ENCODE data around the gene TNS1. TPM values are rescaled to one million over a fixed set of nuclear protein-coding genes. Genes with fewer than 3 reads are reported as not detected.

The TNS1 gene
- total RNA-seq, 1 donor from 2014 or later = 14.5 TPM

DNA sequence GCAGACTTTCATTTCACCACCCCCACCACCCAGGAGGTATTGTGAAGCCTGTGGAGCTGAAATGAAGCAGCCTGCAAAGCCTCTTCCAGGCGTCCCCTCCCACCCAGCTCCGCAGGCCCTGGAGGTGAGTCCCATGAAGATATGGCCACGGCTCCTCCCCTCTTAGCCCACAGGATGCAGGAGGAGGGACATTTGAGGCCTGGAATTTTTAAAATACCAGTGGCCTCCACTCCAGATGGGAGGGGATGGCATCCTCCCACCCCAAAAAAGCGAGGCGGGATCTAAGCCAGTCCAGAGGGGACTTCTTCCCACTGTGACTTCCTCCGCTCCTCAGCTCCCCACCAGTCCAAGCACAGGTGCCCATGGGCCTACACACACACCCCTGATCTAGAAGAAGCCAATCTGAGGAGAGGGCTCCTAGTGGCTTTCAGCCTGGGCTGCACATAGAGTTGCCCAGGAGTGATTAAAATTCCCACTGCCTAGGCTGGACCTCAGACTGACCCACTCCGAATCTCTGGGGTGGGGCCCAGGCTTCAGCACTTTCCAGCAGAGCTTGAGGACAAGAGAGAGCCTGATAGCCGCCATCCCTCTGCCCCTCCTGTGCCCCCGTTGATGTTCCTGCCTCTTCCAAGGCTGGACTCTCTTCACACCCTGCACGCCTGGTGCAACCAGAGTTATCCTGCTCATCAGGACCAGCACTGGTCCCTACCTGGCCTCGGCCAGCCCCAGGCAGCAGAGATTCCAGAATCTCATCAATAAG is 206.9 kb downstream of the TNS1 start:
- no peaks in the 10 kb centered on the region for H3K36me3 Mint-ChIP-seq (ENCODE audit: low read depth)
- no peaks in the 10 kb centered on the region for H3K27me3 Mint-ChIP-seq (ENCODE audit: low read depth)
- H3K9me3 Mint-ChIP-seq = no peaks in the 10 kb centered on the region
- no peak overlapping the region for H3K4me3 Mint-ChIP-seq
- TF ChIP-seq, protein P1, sequence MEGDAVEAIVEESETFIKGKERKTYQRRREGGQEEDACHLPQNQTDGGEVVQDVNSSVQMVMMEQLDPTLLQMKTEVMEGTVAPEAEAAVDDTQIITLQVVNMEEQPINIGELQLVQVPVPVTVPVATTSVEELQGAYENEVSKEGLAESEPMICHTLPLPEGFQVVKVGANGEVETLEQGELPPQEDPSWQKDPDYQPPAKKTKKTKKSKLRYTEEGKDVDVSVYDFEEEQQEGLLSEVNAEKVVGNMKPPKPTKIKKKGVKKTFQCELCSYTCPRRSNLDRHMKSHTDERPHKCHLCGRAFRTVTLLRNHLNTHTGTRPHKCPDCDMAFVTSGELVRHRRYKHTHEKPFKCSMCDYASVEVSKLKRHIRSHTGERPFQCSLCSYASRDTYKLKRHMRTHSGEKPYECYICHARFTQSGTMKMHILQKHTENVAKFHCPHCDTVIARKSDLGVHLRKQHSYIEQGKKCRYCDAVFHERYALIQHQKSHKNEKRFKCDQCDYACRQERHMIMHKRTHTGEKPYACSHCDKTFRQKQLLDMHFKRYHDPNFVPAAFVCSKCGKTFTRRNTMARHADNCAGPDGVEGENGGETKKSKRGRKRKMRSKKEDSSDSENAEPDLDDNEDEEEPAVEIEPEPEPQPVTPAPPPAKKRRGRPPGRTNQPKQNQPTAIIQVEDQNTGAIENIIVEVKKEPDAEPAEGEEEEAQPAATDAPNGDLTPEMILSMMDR (conservative IDR thresholded peaks at IDR 0.05) = no peak
- no peak for DNase-seq (ENCODE audit: low read depth, low spot score)
- peaks cover 4% of the 10 kb centered on the region for H3K4me1 Mint-ChIP-seq
- H3K27ac Mint-ChIP-seq (ENCODE audit: unreplicated experiment) = no peak overlapping the region

DNA sequence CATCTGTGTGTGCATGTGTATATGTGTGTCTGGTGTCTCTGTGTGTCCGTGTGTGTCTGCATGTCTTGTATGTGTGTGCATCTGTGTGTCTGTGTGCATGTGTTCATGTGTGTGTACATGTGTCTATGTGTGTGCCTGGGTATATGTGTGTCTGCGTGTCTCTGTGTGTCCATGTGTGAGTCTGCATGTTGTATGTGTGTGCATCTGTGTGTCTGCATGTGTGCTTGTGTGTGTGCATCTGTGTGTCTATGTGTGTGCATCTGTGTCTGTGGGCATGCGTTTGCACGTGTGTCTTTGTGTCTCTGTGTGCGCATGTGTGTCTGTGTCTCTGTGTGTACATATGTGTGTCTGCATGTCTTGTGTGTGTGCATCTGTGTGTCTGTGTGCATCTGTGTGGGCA is 207.7 kb downstream of the TNS1 start:
- Mint-ChIP-seq H3K27ac (ENCODE audit: unreplicated experiment) (no peak overlapping the region), H3K27me3 (ENCODE audit: low read depth) (no peaks in the 10 kb centered on the region), H3K36me3 (ENCODE audit: low read depth) (no peaks in the 10 kb centered on the region), H3K9me3 (no peaks in the 10 kb centered on the region), H3K4me3 (no peak overlapping the region), H3K4me1 (peaks cover 4% of the 10 kb centered on the region)
- TF ChIP-seq, protein P1 (conservative IDR thresholded peaks at IDR 0.05) = no peak
- DNase-seq (ENCODE audit: low read depth, low spot score) = no peak

DNA sequence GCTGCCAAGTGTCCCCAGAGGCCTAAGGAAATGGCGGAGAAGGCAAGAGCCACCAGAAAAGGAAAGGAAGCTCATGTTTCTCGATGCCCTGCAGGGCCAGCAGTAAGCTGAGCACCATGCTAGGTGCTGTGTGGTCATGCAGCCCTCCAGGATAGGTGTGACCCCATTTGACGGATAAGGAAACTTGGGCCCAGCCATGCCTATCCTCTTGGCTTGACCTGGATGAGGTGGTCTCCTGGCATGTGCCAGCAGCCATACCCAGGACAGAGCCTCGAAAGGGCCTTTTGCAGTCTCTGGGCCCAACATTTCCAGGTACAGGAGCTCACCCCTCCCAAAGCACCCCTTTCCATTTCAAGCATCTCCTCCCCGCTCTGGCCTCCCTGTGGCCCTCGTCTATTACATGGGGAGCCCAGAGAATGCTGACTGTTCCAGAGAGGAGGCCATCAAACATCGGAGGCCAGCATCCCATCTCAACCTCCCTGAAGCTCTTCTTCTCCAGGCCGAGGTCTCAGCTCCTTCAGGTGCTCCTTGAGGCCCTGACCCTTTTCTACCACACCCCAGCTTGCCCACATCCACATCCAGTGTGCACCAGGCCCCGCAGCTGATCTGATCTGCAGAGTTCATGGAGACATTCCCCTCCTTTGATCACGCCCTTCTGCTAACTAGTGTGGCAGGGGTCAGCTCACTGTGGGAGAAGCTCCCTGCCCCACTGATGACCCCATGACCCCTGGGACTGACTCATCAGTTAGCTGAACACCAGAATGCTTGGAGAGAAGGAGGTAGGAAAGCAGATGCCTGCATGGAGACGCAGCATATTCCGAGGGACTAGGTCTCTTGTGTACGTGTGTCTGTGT is 208.4 kb downstream of the TNS1 start:
- Mint-ChIP-seq H3K4me1 (peaks cover 4% of the 10 kb centered on the region), H3K36me3 (ENCODE audit: low read depth) (no peaks in the 10 kb centered on the region), H3K9me3 (no peaks in the 10 kb centered on the region), H3K27me3 (ENCODE audit: low read depth) (no peaks in the 10 kb centered on the region), H3K4me3 (no peak overlapping the region), H3K27ac (ENCODE audit: unreplicated experiment) (no peak overlapping the region)
- TF ChIP-seq, protein P1 (conservative IDR thresholded peaks at IDR 0.05) = no peak
- no peak for DNase-seq (ENCODE audit: low read depth, low spot score)

DNA sequence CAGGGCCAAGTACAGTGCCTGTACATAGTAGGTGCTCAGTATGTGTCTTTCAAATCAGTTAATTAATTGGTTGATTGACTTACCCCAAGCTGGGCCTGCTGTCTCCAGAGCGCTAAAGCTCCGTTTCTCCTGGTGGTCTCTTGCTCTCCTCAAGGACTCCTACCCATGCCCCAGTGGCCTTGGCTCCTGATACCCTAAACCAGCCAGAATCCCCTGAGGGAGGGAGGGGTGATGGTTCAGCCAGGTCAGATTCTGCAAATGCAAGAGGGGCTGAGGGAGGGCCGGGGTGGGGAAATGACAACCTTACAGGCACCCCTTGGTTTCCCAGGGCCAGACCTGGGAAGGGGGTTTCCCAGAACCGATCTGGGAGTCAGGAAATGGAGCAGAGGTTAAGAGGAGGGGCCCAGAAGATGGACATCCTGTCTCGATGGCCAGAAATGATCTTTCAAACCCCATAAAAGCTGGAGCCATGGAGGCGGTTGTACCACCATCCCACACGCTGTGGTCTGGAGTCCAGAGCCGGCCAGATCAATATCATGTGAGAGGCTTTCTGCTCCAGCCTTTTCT is 209.1 kb downstream of the TNS1 start:
- no peak overlapping the region for H3K27ac Mint-ChIP-seq (ENCODE audit: unreplicated experiment)
- no peaks in the 10 kb centered on the region for H3K27me3 Mint-ChIP-seq (ENCODE audit: low read depth)
- TF ChIP-seq, protein P1 (conservative IDR thresholded peaks at IDR 0.05) = no peak
- no peak overlapping the region for H3K4me3 Mint-ChIP-seq
- no peak for DNase-seq (ENCODE audit: low read depth, low spot score)
- no peaks in the 10 kb centered on the region for H3K36me3 Mint-ChIP-seq (ENCODE audit: low read depth)
- H3K9me3 Mint-ChIP-seq = no peaks in the 10 kb centered on the region
- H3K4me1 Mint-ChIP-seq = peaks cover 4% of the 10 kb centered on the region

DNA sequence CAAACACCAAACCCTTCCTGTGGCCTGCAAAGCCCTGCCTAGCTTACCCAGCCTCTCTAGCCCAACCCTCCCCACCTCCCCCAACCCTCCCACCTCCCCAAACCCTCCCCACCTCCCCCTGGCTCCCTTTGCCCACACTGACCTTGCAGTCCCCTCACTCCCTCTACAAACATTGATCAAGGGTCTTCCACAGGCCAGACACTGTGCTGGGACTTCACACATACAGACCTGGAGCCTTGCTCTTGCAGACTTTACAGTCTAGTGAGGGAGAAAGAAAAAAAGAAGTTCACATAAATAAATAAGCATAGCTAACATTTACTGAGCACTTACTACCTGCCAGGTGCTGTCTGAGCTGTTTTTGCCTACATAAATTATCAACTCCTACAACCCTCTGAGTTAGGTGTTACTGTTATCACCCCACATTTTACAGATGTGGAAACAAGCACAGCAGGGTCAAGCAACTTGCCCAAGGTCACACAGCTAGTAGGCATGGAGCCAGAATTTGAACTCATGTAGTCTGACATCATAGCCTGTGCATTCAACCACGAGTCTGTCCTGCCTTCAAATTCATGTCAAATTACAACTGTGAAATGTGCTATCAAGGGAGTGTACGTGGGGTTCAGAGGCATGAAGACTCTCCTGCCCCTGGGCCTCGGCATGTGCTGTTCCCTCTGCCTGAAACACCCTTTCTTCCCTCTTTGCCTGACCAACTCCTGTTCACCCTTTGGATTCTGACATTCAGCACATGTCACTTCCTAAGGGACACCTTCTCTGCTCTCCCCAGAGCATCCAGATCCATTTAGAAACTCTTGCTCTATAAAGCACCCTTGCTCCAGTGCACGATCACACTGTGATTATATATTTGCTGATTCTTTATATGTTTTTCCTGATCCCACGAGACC is 209.9 kb downstream of the TNS1 start:
- Mint-ChIP-seq H3K4me1 (peaks cover 4% of the 10 kb centered on the region), H3K36me3 (ENCODE audit: low read depth) (no peaks in the 10 kb centered on the region), H3K4me3 (no peak overlapping the region), H3K9me3 (no peaks in the 10 kb centered on the region), H3K27ac (ENCODE audit: unreplicated experiment) (no peak overlapping the region), H3K27me3 (ENCODE audit: low read depth) (no peaks in the 10 kb centered on the region)
- no peak for DNase-seq (ENCODE audit: low read depth, low spot score)
- TF ChIP-seq, protein P1 (conservative IDR thresholded peaks at IDR 0.05) = no peak

Data from neural crest cell (in vitro differentiated cells).